Loucy (cell line): ENCODE data around the gene STRN3.
"Not testable (repeated sequence)": the region's sequence is repeated elsewhere in the genome, so short reads cannot be mapped to it uniquely, and the experiment has no call there.

Experiments used
- H2AFZ ChIP-seq: fragments of 200-600 bp; sonication (generic); 2 replicates; pipeline ENCODE4 v1.6.0; 2016; ENCODE audit warnings: antibody characterized with exemption, mild to moderate bottlenecking, low read length, moderate library complexity
- H3F3A ChIP-seq: fragments of 200-600 bp; 2 replicates; pipeline ENCODE4 v1.6.0; 2016; ENCODE audit warnings: antibody characterized with exemption, low read depth, mild to moderate bottlenecking
- H3K27me3 ChIP-seq: fragments of 200-600 bp; sonication (generic); 2 replicates; pipeline ENCODE4 v1.6.1; 2014; ENCODE audit warnings: low read length, mild to moderate bottlenecking; ENCODE audit not compliant: insufficient read depth, poor library complexity, severe bottlenecking
- H3K36me3 ChIP-seq: fragments of 200-600 bp; sonication (generic); 2 replicates; pipeline ENCODE4 v1.6.1; 2016; ENCODE audit warnings: low read length; ENCODE audit not compliant: insufficient read depth
- H3K4me1 ChIP-seq: fragments of 200-600 bp; sonication (generic); 2 replicates; pipeline ENCODE4 v1.5.1; 2014; ENCODE audit warnings: low read length, mild to moderate bottlenecking; ENCODE audit not compliant: insufficient read depth, poor library complexity, severe bottlenecking
- H3K4me2 ChIP-seq: fragments of 200-600 bp; sonication (generic); 2 replicates; pipeline ENCODE4 v1.6.0; 2014; ENCODE audit warnings: antibody characterized with exemption, low read length, low read depth, mild to moderate bottlenecking; ENCODE audit not compliant: poor library complexity, severe bottlenecking
- H3K4me3 ChIP-seq: fragments of 200-600 bp; sonication (generic); 2 replicates; pipeline ENCODE4 v1.5.1; 2014; ENCODE audit warnings: low read length, mild to moderate bottlenecking, mixed read lengths; ENCODE audit not compliant: poor library complexity, severe bottlenecking
- H3K79me2 ChIP-seq: fragments of 200-600 bp; sonication (generic); 2 replicates; pipeline ENCODE4 v1.6.1; 2014; ENCODE audit warnings: low read length; ENCODE audit not compliant: insufficient read depth
- H3K9ac ChIP-seq: fragments of 200-600 bp; sonication (generic); 2 replicates; pipeline ENCODE4 v1.6.0; 2014; ENCODE audit warnings: mild to moderate bottlenecking, low read depth, low read length, moderate library complexity; ENCODE audit not compliant: poor library complexity, severe bottlenecking
- H3K9me2 ChIP-seq: fragments of 200-600 bp; sonication (generic); replicated peaks from 2 replicates; pipeline ENCODE4 v1.6.1; 2016; ENCODE audit warnings: low read depth, low read length, mixed read lengths
- H3K9me3 ChIP-seq: fragments of 200-600 bp; sonication (generic); 2 replicates; pipeline ENCODE4 v1.6.1; 2014; ENCODE audit warnings: mild to moderate bottlenecking, antibody characterized with exemption, low read length, low read depth; ENCODE audit not compliant: insufficient read depth
- H4K20me1 ChIP-seq: fragments of 200-600 bp; sonication (generic); 2 replicates; pipeline ENCODE4 v1.6.0; 2014; ENCODE audit warnings: antibody characterized with exemption, low read length, mild to moderate bottlenecking; ENCODE audit not compliant: insufficient read depth, poor library complexity, severe bottlenecking
- EZH2phosphoT487 ChIP-seq: fragments of 200-600 bp; IDR thresholded peaks from 2 replicates; pipeline ENCODE4 v1.6.1; 2018; ENCODE audit warnings: antibody characterized with exemption, mild to moderate bottlenecking, moderate library complexity, borderline replicate concordance
- TF ChIP-seq, protein P1 (sequence below): fragments of 200-600 bp; sonication (generic); conservative IDR thresholded peaks from 2 replicates; pipeline ENCODE4 v1.5.1; 2014; ENCODE audit warnings: mild to moderate bottlenecking, antibody characterized with exemption, low read length

Gene STRN3

GRCh38 chr14:31047503-31047902, 21.3 kb upstream of the STRN3 start:
- Histone ChIP-seq H3F3A (no peaks in the 10 kb centered on the region), H3K27me3 (no peaks in the 10 kb centered on the region), H4K20me1 (no peaks in the 10 kb centered on the region), H2AFZ (no peak overlapping the region), H3K4me3 (no peak overlapping the region), H3K9ac (no peak overlapping the region), H3K79me2 (no peaks in the 10 kb centered on the region), H3K36me3 (no peaks in the 10 kb centered on the region), H3K4me1 (no peaks in the 10 kb centered on the region), H3K9me3 (no peaks in the 10 kb centered on the region), H3K4me2 (no peak overlapping the region), H3K9me2 (no peaks in the 10 kb centered on the region)
- TF ChIP-seq, protein P1, sequence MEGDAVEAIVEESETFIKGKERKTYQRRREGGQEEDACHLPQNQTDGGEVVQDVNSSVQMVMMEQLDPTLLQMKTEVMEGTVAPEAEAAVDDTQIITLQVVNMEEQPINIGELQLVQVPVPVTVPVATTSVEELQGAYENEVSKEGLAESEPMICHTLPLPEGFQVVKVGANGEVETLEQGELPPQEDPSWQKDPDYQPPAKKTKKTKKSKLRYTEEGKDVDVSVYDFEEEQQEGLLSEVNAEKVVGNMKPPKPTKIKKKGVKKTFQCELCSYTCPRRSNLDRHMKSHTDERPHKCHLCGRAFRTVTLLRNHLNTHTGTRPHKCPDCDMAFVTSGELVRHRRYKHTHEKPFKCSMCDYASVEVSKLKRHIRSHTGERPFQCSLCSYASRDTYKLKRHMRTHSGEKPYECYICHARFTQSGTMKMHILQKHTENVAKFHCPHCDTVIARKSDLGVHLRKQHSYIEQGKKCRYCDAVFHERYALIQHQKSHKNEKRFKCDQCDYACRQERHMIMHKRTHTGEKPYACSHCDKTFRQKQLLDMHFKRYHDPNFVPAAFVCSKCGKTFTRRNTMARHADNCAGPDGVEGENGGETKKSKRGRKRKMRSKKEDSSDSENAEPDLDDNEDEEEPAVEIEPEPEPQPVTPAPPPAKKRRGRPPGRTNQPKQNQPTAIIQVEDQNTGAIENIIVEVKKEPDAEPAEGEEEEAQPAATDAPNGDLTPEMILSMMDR, result no peak
- TF ChIP-seq EZH2phosphoT487, result no peak

- Histone ChIP-seq H3K79me2 (no peaks in the 10 kb centered on the region), H3K9ac (no peak overlapping the region), H3K27me3 (no peaks in the 10 kb centered on the region), H3F3A (no peaks in the 10 kb centered on the region), H2AFZ (no peak overlapping the region), H3K4me2 (no peak overlapping the region), H3K4me1 (no peaks in the 10 kb centered on the region), H4K20me1 (no peaks in the 10 kb centered on the region), H3K4me3 (no peak overlapping the region), H3K9me2 (no peaks in the 10 kb centered on the region), H3K9me3 (no peaks in the 10 kb centered on the region), H3K36me3 (no peaks in the 10 kb centered on the region)
- no peak for TF ChIP-seq EZH2phosphoT487
- TF ChIP-seq, protein P1, result no peak
Measured at GRCh38 chr14:31045501-31046080, 19.4 kb upstream of the STRN3 start.

- no peaks in the 10 kb centered on the region for H3K9me2 ChIP-seq
- no peaks in the 10 kb centered on the region for H3K36me3 ChIP-seq
- no peaks in the 10 kb centered on the region for H3F3A ChIP-seq
- H3K27me3 ChIP-seq, result no peaks in the 10 kb centered on the region
- H3K4me1 ChIP-seq, result peaks cover 4% of the 10 kb centered on the region
- H3K9me3 ChIP-seq, result no peaks in the 10 kb centered on the region
- TF ChIP-seq, protein P1, result no peak
- no peak for TF ChIP-seq EZH2phosphoT487
- H3K4me2 ChIP-seq, result no peak overlapping the region
- no peak overlapping the region for H3K4me3 ChIP-seq
- no peaks in the 10 kb centered on the region for H4K20me1 ChIP-seq
- H2AFZ ChIP-seq, result no peak overlapping the region
- no peak overlapping the region for H3K9ac ChIP-seq
- H3K79me2 ChIP-seq, result no peaks in the 10 kb centered on the region
Measured at GRCh38 chr14:31043379-31043778, 17.2 kb upstream of the STRN3 start.

DNA sequence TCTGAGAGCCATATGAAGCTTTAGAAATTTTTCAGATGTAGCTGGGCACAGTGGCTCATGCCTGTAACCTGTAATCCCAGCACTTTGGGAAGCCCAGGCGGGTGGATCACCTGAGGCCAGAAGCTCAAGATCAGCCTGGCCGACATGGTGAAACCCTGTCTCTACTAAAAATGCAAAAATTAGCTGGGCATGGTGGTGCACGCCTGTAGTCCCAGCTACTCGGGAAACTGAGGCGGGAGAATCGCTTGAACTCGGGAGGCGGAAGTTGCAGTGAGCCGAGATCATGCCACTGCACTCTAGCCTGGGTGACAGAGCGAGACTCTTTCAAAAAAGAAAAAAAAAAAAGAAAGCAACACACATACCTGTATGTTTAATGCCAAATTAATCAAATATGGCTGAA, 16.7 kb upstream of the STRN3 start:
- not testable (repeated sequence) for H4K20me1 ChIP-seq, H3K9me3 ChIP-seq, H3K9me2 ChIP-seq, H3K36me3 ChIP-seq, H3F3A ChIP-seq, H3K27me3 ChIP-seq, H3K4me1 ChIP-seq, H3K9ac ChIP-seq, H2AFZ ChIP-seq, H3K4me3 ChIP-seq, H3K4me2 ChIP-seq, H3K79me2 ChIP-seq
